Measurements from ENCODE around the gene COL5A3. TPM values are rescaled to one million over a fixed set of nuclear protein-coding genes. Genes with fewer than 3 reads are reported as not detected.

The COL5A3 gene
- total RNA-seq, 2 experiments from 2014 or later, result not detected

GRCh38 chr19:9911524-9912185, 98.6 kb downstream of the COL5A3 start:
- no peaks in the 10 kb centered on the region for H4K20me1 ChIP-seq (ENCODE audit: insufficient read depth, low read length)
- no peak overlapping the region for H3K4me3 ChIP-seq (ENCODE audit: low read depth, low read length, poor library complexity, severe bottlenecking)
- H3K27ac ChIP-seq (ENCODE audit: low read depth, low read length, poor library complexity, severe bottlenecking), result no peak overlapping the region
- no peak overlapping the region for H2AFZ ChIP-seq (ENCODE audit: low read length)
- H3K9me2 ChIP-seq (ENCODE audit: insufficient read depth, low read length), result no peaks in the 10 kb centered on the region
- H3K36me3 ChIP-seq (ENCODE audit: insufficient read depth, low read length), result no peaks in the 10 kb centered on the region
- DNase-seq (ENCODE audit: low spot score), result no peak
- peaks cover 8% of the 10 kb centered on the region for H3K4me1 ChIP-seq (ENCODE audit: insufficient read depth, low read length, poor library complexity, severe bottlenecking)
- no peaks in the 10 kb centered on the region for H3K79me2 ChIP-seq (ENCODE audit: insufficient read depth, low read depth, low read length)
- TF ChIP-seq EZH2phosphoT487 (IDR thresholded peaks at IDR 0.05; ENCODE audit: borderline replicate concordance, low read depth, low read length), result no peak
- TF ChIP-seq CTCF (conservative IDR thresholded peaks at IDR 0.05; ENCODE audit: low read length), result no peak
- CTCF ChIA-PET (ENCODE audit: unreplicated experiment), result no interaction called here
- H3K9me3 ChIP-seq (ENCODE audit: low read length), result no peaks in the 10 kb centered on the region
- POLR2A ChIA-PET, result no interaction called here
- no TSS peak for BruUV-seq (replicated peaks)
- intact Hi-C loops (cut with micrococcal nuclease; ENCODE audit: unreplicated experiment), result no loop called here
- H3K4me2 ChIP-seq (ENCODE audit: low read length), result no peak overlapping the region

- Histone ChIP-seq H3K36me3 (ENCODE audit: insufficient read depth, low read length) (no peaks in the 10 kb centered on the region), H3K27ac (ENCODE audit: low read depth, low read length, poor library complexity, severe bottlenecking) (no peak overlapping the region), H3K79me2 (ENCODE audit: insufficient read depth, low read depth, low read length) (no peaks in the 10 kb centered on the region), H3K4me3 (ENCODE audit: low read depth, low read length, poor library complexity, severe bottlenecking) (no peak overlapping the region), H3K9me3 (ENCODE audit: low read length) (no peaks in the 10 kb centered on the region), H3K4me1 (ENCODE audit: insufficient read depth, low read length, poor library complexity, severe bottlenecking) (peaks cover 5% of the 10 kb centered on the region), H2AFZ (ENCODE audit: low read length) (no peak overlapping the region), H3K9me2 (ENCODE audit: insufficient read depth, low read length) (no peaks in the 10 kb centered on the region), H3K4me2 (ENCODE audit: low read length) (no peak overlapping the region), H4K20me1 (ENCODE audit: insufficient read depth, low read length) (no peaks in the 10 kb centered on the region)
- intact Hi-C loops (cut with micrococcal nuclease; ENCODE audit: unreplicated experiment), result no loop called here
- DNase-seq (ENCODE audit: low spot score), result no peak
- POLR2A ChIA-PET, result no interaction called here
- no TSS peak for BruUV-seq (replicated peaks)
- CTCF ChIA-PET (ENCODE audit: unreplicated experiment), result no interaction called here
- no peak for TF ChIP-seq EZH2phosphoT487 (IDR thresholded peaks at IDR 0.05; ENCODE audit: borderline replicate concordance, low read depth, low read length)
- no peak for TF ChIP-seq CTCF (conservative IDR thresholded peaks at IDR 0.05; ENCODE audit: low read length)
Observed at GRCh38 chr19:9910625-9911024, 99.7 kb downstream of the COL5A3 start.

Small RNAs within 50 kb of the gene (microRNA-seq; reads per million reads assigned to microRNA genes)
- not detected for gene MIR5589 (ENCODE audit: borderline replicate concordance)

Small RNAs within 50 kb of the gene (small RNA-seq; reads per million reads assigned to genes)
- gene MIR5589, result not detected

Other genes with a start within 250 kb of the COL5A3 start
- 10.6 and 11.7 TPM in 2 replicates for gene ZNF846, start 241.8 kb downstream of the COL5A3 start, total RNA-seq (2014; rRNA removed; shearing (Covaris generic))
- 10.9 and 16.6 TPM in 2 replicates for gene ZNF846, start 241.8 kb downstream of the COL5A3 start, total RNA-seq (2022)
- gene FBXL12, start 191.4 kb downstream of the COL5A3 start, total RNA-seq (2014; rRNA removed; shearing (Covaris generic)), result 22.3 and 38.7 TPM in 2 replicates
- 40.6 and 44.4 TPM in 2 replicates for gene FBXL12, start 191.4 kb downstream of the COL5A3 start, total RNA-seq (2022)
- 162 and 249 TPM in 2 replicates for gene UBL5, start 182.6 kb downstream of the COL5A3 start, total RNA-seq (2014; rRNA removed; shearing (Covaris generic))
- 271 and 323 TPM in 2 replicates for gene UBL5, start 182.6 kb downstream of the COL5A3 start, total RNA-seq (2022)
- 131 and 137 TPM in 2 replicates for gene PIN1, start 175.2 kb downstream of the COL5A3 start, total RNA-seq (2014; rRNA removed; shearing (Covaris generic))
- 86.4 and 86.9 TPM in 2 replicates for gene PIN1, start 175.2 kb downstream of the COL5A3 start, total RNA-seq (2022)
- gene OLFM2, start 74.0 kb downstream of the COL5A3 start, total RNA-seq (2014; rRNA removed; shearing (Covaris generic)), result not detected in 2 replicates
- gene OLFM2, start 74.0 kb downstream of the COL5A3 start, total RNA-seq (2022), result not detected in 2 replicates
- gene RDH8, start 3.0 kb upstream of the COL5A3 start, total RNA-seq (2014; rRNA removed; shearing (Covaris generic)), result not detected in 2 replicates
- not detected in 2 replicates for gene RDH8, start 3.0 kb upstream of the COL5A3 start, total RNA-seq (2022)
- gene SHFL, start 75.8 kb upstream of the COL5A3 start, total RNA-seq (2014; rRNA removed; shearing (Covaris generic)), result 21.9 and 32.9 TPM in 2 replicates
- gene SHFL, start 75.8 kb upstream of the COL5A3 start, total RNA-seq (2022), result 28.5 and 30.9 TPM in 2 replicates
- gene ANGPTL6, start 92.2 kb upstream of the COL5A3 start, total RNA-seq (2014; rRNA removed; shearing (Covaris generic)), result 7.3 and 8.4 TPM in 2 replicates
- 8.3 and 10.1 TPM in 2 replicates for gene ANGPTL6, start 92.2 kb upstream of the COL5A3 start, total RNA-seq (2022)
- 77.1 and 85.8 TPM in 2 replicates for gene PPAN, start 95.9 kb upstream of the COL5A3 start, total RNA-seq (2014; rRNA removed; shearing (Covaris generic))
- gene PPAN, start 95.9 kb upstream of the COL5A3 start, total RNA-seq (2022), result 88.3 and 116 TPM in 2 replicates
- 8.8 and 11.9 TPM in 2 replicates for gene P2RY11, start 101.2 kb upstream of the COL5A3 start, total RNA-seq (2014; rRNA removed; shearing (Covaris generic))
- gene P2RY11, start 101.2 kb upstream of the COL5A3 start, total RNA-seq (2022), result 31.1 and 43.3 TPM in 2 replicates
- gene EIF3G, start 109.4 kb upstream of the COL5A3 start, total RNA-seq (2014; rRNA removed; shearing (Covaris generic)), result 255 and 287 TPM in 2 replicates
- gene EIF3G, start 109.4 kb upstream of the COL5A3 start, total RNA-seq (2022), result 256 TPM in 2 replicates
- gene DNMT1, start 184.4 kb upstream of the COL5A3 start, total RNA-seq (2014; rRNA removed; shearing (Covaris generic)), result 329 and 365 TPM in 2 replicates
- 680 and 699 TPM in 2 replicates for gene DNMT1, start 184.4 kb upstream of the COL5A3 start, total RNA-seq (2022)
- gene S1PR2, start 220.8 kb upstream of the COL5A3 start, total RNA-seq (2014; rRNA removed; shearing (Covaris generic)), result 27.0 and 27.8 TPM in 2 replicates
- 51.6 and 64.5 TPM in 2 replicates for gene S1PR2, start 220.8 kb upstream of the COL5A3 start, total RNA-seq (2022)
- gene MRPL4, start 241.7 kb upstream of the COL5A3 start, total RNA-seq (2014; rRNA removed; shearing (Covaris generic)), result 134 and 148 TPM in 2 replicates
- 132 and 155 TPM in 2 replicates for gene MRPL4, start 241.7 kb upstream of the COL5A3 start, total RNA-seq (2022)

All from OCI-LY7 (cell line).